HepG2 (cell line): ENCODE data around the gene LRP1-AS. TPM values are rescaled to one million over a fixed set of nuclear protein-coding genes. Genes with fewer than 3 reads are reported as not detected.

Experiments
- ERF ChIP-seq: IDR thresholded peaks from 2 replicates; pipeline ENCODE4 v1.6.1; 2018; ENCODE audit warnings: missing biosample characterization, missing genetic modification reagents
- FOXA3 ChIP-seq: IDR thresholded peaks from 2 replicates; pipeline ENCODE4 v1.6.1; 2016; ENCODE audit warnings: missing genetic modification reagents, missing compliant biosample characterization
- FOXP1 ChIP-seq, 2 experiments: fragments of 450-650 bp in 1 of 2; IDR thresholded peaks; 2 replicates each; pipeline ENCODE4 v1.6.1; 2017 to 2018; ENCODE audit warnings: antibody characterized with exemption in 1 of 2
- MTA1 ChIP-seq: sonication (generic); formaldehyde crosslinking; IDR thresholded peaks from 2 replicates; pipeline ENCODE4 v1.4.0; 2020; ENCODE audit warnings: missing genetic modification reagents, mild to moderate bottlenecking, borderline replicate concordance
- NBN ChIP-seq: fragments of 450-650 bp; conservative IDR thresholded peaks from 2 replicates; pipeline ENCODE4 v1.6.1; 2017
- NR2F6 ChIP-seq, 2 experiments: IDR thresholded peaks; 2 replicates each; pipeline ENCODE4 v1.6.1; 2016; ENCODE audit warnings: antibody characterized with exemption in 1 of 2, mild to moderate bottlenecking in 1 of 2
- PATZ1 ChIP-seq: sonication (generic); formaldehyde crosslinking; IDR thresholded peaks from 2 replicates; pipeline ENCODE4 v1.4.0; 2020; ENCODE audit warnings: missing genetic modification reagents
- PAX8 ChIP-seq: sonication (generic); formaldehyde crosslinking; IDR thresholded peaks from 2 replicates; pipeline ENCODE4 v1.8.0; 2022; ENCODE audit warnings: mild to moderate bottlenecking, missing genetic modification reagents, borderline replicate concordance
- PITX1 ChIP-seq: sonication (generic); formaldehyde crosslinking; IDR thresholded peaks from 2 replicates; pipeline ENCODE4 v1.5.1; 2020; ENCODE audit warnings: mild to moderate bottlenecking, missing genetic modification reagents
- SRSF1 ChIP-seq: fragments of 200-400 bp; formaldehyde crosslinking; optimal IDR thresholded peaks from 2 replicates; pipeline ENCODE3; 2017; ENCODE audit warnings: mild to moderate bottlenecking, low read depth, low read length, moderate library complexity
- TARDBP ChIP-seq: sonication (generic); formaldehyde crosslinking; IDR thresholded peaks from 2 replicates; pipeline ENCODE4 v1.8.0; 2022; ENCODE audit warnings: mild to moderate bottlenecking, missing genetic modification reagents
- ZNF746 ChIP-seq: sonication (generic); formaldehyde crosslinking; IDR thresholded peaks from 2 replicates; pipeline ENCODE4 v1.8.0; 2022; ENCODE audit warnings: mild to moderate bottlenecking, missing genetic modification reagents
- polyA plus RNA-seq, 8 experiments: library from polyadenylated mRNA; depleted of rRNA in 3 of 8; stranded (reverse) in 7 of 8; unstranded in 1 of 8; fragments of >200 nt; fragmentation: Illumina TruSeq in 4 of 8; extraction: Trizol in 4 of 8; gene quantifications; 2 replicates each; pipeline versions ENCODE4 v1.2.1 to v1.2.3, GENCODE V29; 2011 to 2016; ENCODE audit warnings: low read depth in 4 of 8, missing spikeins in 1 of 8, mixed read lengths in 1 of 8; ENCODE audit not compliant: insufficient read depth in 1 of 8
- total RNA-seq, 5 experiments: library from RNA; depleted of rRNA; stranded (reverse); fragments of >200 nt; fragmentation: Illumina TruSeq; extraction: Trizol; gene quantifications; 2 replicates each; pipeline ENCODE4 v1.2.3, GENCODE V29; 2016; ENCODE audit warnings: low read depth in 1 of 5
- TF ChIP-seq, protein P1 (sequence below): sonication (generic); formaldehyde crosslinking; IDR thresholded peaks from 2 replicates; pipeline ENCODE4 v1.4.0; 2020; ENCODE audit warnings: low read depth, missing genetic modification reagents
- TF ChIP-seq, protein P2 (sequence below): sonication (generic); formaldehyde crosslinking; conservative IDR thresholded peaks from 2 replicates; pipeline ENCODE4 v1.4.0; 2020; ENCODE audit warnings: mild to moderate bottlenecking, missing genetic modification reagents, moderate library complexity
- TF ChIP-seq, protein P3 (sequence below): sonication (generic); formaldehyde crosslinking; IDR thresholded peaks from 2 replicates; pipeline ENCODE4 v1.5.0; 2020; ENCODE audit warnings: missing genetic modification reagents

The LRP1-AS gene
- total and polyA plus RNA-seq, 2 of the 13 experiments (the other 11 are each of a cell fraction or from before 2014, with no cell fraction given) = 0.20 TPM; not detected in 1

DNA sequence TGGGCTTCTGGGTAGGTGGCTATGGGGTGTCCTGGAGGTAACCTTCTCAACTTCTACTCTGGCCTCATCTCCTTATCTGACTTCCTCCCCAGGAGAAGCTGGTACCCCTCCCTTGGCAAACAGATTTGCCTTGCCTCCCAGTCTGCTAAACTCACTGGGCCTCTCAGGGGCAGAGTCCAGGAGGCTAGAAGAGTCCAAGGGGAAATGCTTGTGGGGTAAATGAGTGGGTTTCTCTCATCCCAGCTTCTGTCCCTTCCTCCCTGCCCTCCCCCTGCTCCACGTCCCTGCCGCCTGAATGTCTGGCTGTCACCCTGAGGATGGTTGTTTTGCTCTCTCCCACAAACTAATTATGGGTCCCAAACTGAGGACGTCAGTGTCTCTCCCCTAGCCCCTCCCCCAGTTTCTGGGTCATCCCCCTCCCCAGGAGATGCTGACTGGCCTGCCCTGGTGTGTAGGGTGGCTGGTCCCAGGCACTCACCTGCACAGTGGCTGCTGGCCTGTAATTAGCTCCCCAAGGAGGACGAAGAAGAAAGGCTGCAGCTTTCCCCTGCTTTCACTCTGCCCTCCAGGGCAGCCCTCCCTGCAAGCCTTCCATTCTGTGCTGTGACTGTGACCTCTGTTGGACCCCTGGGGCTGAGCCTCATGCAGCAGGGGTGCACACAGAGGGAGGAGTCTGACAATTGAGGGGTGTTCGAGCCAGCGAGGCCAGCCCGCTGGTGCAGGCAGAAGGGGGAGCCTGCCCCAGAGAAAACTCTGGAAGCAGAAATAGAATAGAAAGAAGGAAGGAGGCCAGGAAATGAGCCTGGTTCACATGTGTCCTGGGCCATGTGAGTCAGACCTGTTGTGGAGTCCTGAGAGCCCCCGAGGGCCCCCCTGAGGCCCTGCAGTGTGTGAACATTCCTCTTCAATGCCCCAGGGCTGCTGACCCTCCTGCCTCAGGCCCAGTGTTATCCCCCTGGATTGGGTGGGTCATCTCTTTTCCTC is at the start of gene LRP1-AS (continued):
- TF ChIP-seq, protein P1, sequence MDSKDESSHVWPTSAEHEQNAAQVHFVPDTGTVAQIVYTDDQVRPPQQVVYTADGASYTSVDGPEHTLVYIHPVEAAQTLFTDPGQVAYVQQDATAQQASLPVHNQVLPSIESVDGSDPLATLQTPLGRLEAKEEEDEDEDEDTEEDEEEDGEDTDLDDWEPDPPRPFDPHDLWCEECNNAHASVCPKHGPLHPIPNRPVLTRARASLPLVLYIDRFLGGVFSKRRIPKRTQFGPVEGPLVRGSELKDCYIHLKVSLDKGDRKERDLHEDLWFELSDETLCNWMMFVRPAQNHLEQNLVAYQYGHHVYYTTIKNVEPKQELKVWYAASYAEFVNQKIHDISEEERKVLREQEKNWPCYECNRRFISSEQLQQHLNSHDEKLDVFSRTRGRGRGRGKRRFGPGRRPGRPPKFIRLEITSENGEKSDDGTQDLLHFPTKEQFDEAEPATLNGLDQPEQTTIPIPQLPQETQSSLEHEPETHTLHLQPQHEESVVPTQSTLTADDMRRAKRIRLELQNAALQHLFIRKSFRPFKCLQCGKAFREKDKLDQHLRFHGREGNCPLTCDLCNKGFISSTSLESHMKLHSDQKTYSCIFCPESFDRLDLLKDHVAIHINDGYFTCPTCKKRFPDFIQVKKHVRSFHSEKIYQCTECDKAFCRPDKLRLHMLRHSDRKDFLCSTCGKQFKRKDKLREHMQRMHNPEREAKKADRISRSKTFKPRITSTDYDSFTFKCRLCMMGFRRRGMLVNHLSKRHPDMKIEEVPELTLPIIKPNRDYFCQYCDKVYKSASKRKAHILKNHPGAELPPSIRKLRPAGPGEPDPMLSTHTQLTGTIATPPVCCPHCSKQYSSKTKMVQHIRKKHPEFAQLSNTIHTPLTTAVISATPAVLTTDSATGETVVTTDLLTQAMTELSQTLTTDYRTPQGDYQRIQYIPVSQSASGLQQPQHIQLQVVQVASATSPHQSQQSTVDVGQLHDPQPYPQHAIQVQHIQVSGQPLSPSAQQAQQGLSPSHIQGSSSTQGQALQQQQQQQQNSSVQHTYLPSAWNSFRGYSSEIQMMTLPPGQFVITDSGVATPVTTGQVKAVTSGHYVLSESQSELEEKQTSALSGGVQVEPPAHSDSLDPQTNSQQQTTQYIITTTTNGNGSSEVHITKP (CRISPR knock-in tag) = peak; percentile 92
- TF ChIP-seq, protein P2, sequence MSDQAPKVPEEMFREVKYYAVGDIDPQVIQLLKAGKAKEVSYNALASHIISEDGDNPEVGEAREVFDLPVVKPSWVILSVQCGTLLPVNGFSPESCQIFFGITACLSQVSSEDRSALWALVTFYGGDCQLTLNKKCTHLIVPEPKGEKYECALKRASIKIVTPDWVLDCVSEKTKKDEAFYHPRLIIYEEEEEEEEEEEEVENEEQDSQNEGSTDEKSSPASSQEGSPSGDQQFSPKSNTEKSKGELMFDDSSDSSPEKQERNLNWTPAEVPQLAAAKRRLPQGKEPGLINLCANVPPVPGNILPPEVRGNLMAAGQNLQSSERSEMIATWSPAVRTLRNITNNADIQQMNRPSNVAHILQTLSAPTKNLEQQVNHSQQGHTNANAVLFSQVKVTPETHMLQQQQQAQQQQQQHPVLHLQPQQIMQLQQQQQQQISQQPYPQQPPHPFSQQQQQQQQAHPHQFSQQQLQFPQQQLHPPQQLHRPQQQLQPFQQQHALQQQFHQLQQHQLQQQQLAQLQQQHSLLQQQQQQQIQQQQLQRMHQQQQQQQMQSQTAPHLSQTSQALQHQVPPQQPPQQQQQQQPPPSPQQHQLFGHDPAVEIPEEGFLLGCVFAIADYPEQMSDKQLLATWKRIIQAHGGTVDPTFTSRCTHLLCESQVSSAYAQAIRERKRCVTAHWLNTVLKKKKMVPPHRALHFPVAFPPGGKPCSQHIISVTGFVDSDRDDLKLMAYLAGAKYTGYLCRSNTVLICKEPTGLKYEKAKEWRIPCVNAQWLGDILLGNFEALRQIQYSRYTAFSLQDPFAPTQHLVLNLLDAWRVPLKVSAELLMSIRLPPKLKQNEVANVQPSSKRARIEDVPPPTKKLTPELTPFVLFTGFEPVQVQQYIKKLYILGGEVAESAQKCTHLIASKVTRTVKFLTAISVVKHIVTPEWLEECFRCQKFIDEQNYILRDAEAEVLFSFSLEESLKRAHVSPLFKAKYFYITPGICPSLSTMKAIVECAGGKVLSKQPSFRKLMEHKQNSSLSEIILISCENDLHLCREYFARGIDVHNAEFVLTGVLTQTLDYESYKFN (CRISPR knock-in tag) = peak; percentile 97
- TF ChIP-seq PITX1 (CRISPR knock-in tag) (peak; percentile 57), NBN (no peak), PATZ1 (CRISPR knock-in tag) (peak; percentile 97), FOXA3 (CRISPR knock-in tag) (peak; percentile 66), ZNF746 (CRISPR knock-in tag) (peak; percentile 84), PAX8 (CRISPR knock-in tag) (no peak), NR2F6 (IDR thresholded peaks at IDR 0.05) (peak; percentile 54), NR2F6 (CRISPR knock-in tag; IDR thresholded peaks at IDR 0.05) (peak; percentile 40; the same call in 1 of the 2 replicates), FOXP1 (IDR thresholded peaks at IDR 0.05) (no peak), FOXP1 (CRISPR knock-in tag; IDR thresholded peaks at IDR 0.05) (peak; percentile 55; the same call in 1 of the 2 replicates), MTA1 (no peak), SRSF1 (peak; percentile 10), ERF (0 out of 2 replicates have a peak, but pooled peaks have one; percentile 46), TARDBP (CRISPR knock-in tag) (peak; percentile 76; the same call in 1 of the 2 replicates)
- TF ChIP-seq, protein P3, sequence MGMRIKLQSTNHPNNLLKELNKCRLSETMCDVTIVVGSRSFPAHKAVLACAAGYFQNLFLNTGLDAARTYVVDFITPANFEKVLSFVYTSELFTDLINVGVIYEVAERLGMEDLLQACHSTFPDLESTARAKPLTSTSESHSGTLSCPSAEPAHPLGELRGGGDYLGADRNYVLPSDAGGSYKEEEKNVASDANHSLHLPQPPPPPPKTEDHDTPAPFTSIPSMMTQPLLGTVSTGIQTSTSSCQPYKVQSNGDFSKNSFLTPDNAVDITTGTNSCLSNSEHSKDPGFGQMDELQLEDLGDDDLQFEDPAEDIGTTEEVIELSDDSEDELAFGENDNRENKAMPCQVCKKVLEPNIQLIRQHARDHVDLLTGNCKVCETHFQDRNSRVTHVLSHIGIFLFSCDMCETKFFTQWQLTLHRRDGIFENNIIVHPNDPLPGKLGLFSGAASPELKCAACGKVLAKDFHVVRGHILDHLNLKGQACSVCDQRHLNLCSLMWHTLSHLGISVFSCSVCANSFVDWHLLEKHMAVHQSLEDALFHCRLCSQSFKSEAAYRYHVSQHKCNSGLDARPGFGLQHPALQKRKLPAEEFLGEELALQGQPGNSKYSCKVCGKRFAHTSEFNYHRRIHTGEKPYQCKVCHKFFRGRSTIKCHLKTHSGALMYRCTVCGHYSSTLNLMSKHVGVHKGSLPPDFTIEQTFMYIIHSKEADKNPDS = peak; percentile 50; the same call in 1 of the 2 replicates
